HG03460 (cell line): ENCODE data around the gene IL36RN.
"Not testable (repeated sequence)": the region's sequence is repeated elsewhere in the genome, so short reads cannot be mapped to it uniquely, and the experiment has no call there.

Source experiments
- ATAC-seq: cut with Tn5 transposase; IDR thresholded peaks from one replicate; pipeline ENCODE4 v1.9.1; 2021; ENCODE audit not compliant: unreplicated experiment

Gene IL36RN

DNA sequence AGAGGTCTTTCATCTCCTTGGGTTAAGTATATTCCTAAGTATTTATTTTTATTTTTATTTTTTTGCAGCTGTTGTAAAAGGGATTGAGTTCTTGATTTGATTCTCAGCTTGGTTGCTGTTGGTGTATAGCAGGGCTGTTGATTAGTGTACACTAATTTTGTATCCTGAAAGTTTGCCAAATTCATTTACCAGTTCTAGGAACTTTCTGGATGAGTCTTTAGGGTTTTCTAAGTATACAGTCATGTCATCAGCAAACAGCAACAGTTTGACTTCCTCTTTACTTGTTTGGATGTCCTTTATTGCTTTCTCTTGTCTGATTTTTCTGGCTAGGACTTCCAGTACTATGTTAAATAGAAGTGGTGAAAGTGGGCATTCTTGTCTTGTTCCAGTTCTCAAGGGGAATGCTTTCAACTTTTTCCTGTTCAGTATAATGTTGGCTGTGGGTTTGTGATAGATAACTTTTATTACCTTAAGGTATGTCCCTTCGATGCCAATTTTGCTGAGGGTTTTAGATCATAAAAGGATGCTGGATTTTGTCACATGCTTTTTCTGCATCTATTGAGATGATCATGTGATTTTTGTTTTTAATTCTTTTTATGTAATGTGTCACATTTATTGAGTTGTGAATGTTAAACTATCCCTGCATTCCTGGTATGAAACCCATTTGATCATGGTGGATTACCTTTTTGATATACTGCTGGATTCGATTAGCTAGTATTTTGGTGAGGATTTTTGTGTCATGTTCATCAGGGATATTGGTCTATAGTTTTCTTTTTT is 38.0 kb downstream of the IL36RN start:
- not testable (repeated sequence) for ATAC-seq

- no peak for ATAC-seq
These were observed 39.0 kb downstream of the IL36RN start for GRCh38 chr2:113098041-113098440.

- no peak for ATAC-seq
These were observed 39.5 kb downstream of the IL36RN start for GRCh38 chr2:113098532-113098931.

DNA sequence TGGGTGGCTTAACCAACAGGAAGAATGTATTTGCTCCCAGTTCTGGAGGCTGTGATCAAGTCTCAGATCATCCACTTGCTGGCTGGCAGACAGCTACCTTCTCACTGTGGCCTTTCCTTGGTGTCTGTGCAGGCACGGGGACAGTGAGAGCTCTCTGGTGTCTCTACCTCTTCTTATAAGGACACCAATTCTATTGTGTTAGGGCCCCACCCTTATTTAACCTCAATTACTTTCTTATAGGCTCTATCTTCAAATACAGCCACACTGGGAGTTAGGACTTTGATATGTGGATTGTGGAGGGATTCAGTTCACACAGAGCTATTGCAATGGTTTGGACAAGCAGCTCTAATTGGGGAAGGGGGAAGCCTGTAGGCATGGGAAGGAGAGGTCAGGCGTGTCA is 43.1 kb downstream of the IL36RN start:
- no peak for ATAC-seq

- ATAC-seq, result no peak
These were observed 44.3 kb downstream of the IL36RN start for GRCh38 chr2:113103277-113103676.

DNA sequence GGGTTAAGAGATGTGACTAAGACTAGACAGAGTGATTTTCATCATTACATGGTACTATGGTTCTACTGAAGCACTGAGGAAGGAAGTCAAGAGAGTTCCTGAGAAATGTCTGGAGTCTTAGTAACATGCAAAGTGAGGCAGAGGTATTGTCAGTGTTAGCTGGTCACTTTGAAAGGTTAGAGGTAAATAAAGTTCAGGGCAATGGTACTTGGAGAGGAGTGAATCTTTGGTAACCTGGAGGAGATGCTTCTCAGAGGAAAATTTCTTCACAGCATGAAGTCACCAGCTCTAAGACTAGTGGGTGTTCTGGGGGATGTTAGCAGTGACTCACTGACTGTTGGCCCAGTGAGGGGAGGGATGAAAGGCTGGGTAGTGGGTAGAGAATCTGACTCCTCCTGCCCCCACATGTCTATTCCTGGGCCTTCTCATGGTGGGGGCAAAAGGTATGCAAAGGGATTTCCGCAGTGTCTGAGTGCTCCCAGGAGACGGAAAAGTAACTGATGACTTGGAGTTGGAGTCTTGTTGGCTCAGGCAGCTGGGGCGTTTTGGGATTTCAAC is 45.1 kb downstream of the IL36RN start:
- ATAC-seq, result no peak

GRCh38 chr2:113105047-113105785 is 46.2 kb downstream of the IL36RN start:
- no peak for ATAC-seq

DNA sequence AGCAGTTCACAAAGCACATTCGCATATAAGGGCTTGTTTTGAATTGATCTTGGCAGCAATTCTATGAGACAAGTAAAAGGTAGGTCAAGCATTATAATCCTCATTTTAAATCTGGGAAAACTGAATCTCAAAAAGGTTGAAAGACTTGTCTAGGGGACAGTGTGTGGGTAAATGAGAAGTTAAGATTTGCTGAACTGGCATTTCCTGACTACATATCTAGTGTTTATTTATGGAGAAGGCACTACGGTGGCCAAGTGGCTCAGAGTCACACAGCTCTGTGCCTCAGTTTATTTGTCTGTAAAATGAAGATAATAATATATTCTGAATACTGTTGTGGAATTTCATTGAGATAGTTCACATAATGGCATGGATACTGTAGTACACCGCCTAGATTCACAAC is 52.1 kb downstream of the IL36RN start:
- no peak for ATAC-seq

DNA sequence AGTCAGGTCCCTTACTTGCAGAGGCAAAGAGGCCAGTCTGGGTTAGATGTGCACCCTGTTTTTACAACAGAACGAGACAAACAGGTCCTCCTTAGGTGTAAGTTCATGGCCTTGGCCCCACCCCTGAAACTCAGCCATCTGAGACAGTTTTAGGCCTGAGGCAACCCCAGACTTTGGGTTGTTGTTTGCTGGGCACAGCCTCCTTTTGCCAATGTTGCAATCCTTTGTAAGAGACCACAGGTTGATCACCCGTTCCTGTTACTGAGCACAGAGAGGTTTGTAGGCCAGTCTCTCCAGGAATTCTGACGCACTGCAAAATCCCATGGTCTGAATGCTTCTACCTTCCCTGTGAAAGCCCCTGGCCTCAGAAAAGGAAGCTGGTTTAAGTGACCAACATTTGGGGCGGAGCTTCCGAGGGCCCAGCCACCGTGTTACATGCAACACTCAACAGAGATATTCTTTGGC is 52.9 kb downstream of the IL36RN start:
- ATAC-seq, result no peak

- ATAC-seq, result no peak
These were observed 53.4 kb downstream of the IL36RN start for GRCh38 chr2:113112441-113112840.

DNA sequence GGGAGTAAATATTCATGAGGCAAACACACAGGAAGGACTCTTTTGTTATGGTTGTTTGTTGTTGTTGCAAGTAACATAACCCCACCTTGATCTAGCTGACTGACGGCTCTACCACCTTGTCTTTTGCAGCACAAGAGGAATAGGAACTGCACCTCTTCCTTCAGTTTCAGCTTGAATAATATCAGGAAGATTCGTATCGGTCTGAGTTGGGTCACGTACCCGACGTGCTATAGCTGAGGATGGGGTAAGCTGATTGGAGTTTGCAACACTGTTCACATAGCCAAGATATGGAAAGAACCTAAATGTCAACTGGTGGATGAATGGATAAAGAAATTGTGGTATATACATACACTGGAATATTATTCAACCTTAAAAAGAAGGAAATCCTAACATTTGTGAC is 53.9 kb downstream of the IL36RN start:
- ATAC-seq, result no peak

DNA sequence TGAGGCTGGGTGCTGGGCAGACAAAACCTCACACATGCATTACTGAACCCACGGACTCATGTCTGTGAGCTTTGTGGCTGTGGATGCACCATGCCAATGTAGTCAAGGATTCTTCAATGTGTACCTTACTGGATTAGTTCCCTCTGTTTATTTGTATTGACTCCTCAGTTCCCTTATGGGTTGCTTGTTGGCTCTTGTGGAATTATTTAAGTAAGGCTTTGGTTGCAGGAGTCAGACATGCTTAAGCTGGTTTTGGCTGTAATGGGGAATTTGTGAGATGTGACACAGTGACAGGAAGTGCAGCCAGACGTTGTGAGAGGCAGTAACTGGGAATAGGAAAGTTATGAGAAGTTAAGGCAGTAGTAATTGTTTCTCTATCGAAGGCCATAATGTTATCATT is 54.8 kb downstream of the IL36RN start:
- ATAC-seq, result no peak
